ENCODE measurements around the gene KRTAP19-2. TPM values are rescaled to one million over a fixed set of nuclear protein-coding genes. Genes with fewer than 3 reads are reported as not detected.

Gene KRTAP19-2
- polyA plus RNA-seq, 1 donor (not counting 4 experiments of a cell fraction or from before 2014, with no cell fraction given) = not detected

DNA sequence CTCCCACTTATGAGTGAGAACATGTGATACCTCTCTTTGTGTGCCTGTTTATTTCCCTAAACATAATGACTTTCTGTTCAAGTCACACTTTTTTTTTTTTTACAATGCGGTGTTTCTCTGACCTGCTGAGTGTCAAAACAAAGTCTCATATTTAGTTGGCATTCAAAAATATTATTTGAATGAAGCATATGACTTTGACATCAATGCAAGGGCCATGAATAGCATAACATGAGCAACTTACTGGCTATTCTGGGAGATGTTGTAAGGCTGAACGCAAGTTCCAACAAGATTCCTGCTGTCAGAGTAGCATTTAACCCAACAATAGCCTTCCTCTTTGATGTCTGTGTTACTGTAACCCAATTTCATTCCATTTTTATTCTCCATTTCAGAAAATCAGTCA is 5.1 kb downstream of the KRTAP19-2 start:
- H4K20me1 ChIP-seq (ENCODE audit: control insufficient read depth, extremely low read depth, insufficient read depth, low read length) = no peaks in the 10 kb centered on the region
- H3K79me2 ChIP-seq (ENCODE audit: control insufficient read depth, insufficient read depth, low read length) = no peaks in the 10 kb centered on the region
- no peak for DNase-seq (ENCODE audit: low read depth, low spot score)
- H3K9ac ChIP-seq (ENCODE audit: control insufficient read depth, extremely low read depth, insufficient read depth, low read length) = no peak overlapping the region
- peaks cover 8% of the 10 kb centered on the region for H3K4me1 ChIP-seq (ENCODE audit: control insufficient read depth, extremely low read depth, insufficient read depth, low read length)
- no peak overlapping the region for H3K4me3 ChIP-seq (ENCODE audit: control insufficient read depth in 2 of 3, extremely low read depth in 1 of 3, insufficient read depth in 2 of 3, low read depth in 1 of 3, low read length in 3 of 3)
- H3K27ac ChIP-seq (ENCODE audit: control insufficient read depth, insufficient read depth, low read length) = no peak overlapping the region
- H3K36me3 ChIP-seq (ENCODE audit: control insufficient read depth in 2 of 2, extremely low read depth in 1 of 2, insufficient read depth in 2 of 2, low read length in 2 of 2) = no peaks in the 10 kb centered on the region
- dilution Hi-C loops (cut with MboI; ENCODE audit: extremely low pct_ligation_motif_present, low sequenced_read_pairs) = no loop called here
- H3K9me1 ChIP-seq (ENCODE audit: control insufficient read depth, extremely low read depth, insufficient read depth, low read length) = no peaks in the 10 kb centered on the region
- H2AFZ ChIP-seq (ENCODE audit: control insufficient read depth, low read length) = no peak overlapping the region
- TF ChIP-seq, protein P1, sequence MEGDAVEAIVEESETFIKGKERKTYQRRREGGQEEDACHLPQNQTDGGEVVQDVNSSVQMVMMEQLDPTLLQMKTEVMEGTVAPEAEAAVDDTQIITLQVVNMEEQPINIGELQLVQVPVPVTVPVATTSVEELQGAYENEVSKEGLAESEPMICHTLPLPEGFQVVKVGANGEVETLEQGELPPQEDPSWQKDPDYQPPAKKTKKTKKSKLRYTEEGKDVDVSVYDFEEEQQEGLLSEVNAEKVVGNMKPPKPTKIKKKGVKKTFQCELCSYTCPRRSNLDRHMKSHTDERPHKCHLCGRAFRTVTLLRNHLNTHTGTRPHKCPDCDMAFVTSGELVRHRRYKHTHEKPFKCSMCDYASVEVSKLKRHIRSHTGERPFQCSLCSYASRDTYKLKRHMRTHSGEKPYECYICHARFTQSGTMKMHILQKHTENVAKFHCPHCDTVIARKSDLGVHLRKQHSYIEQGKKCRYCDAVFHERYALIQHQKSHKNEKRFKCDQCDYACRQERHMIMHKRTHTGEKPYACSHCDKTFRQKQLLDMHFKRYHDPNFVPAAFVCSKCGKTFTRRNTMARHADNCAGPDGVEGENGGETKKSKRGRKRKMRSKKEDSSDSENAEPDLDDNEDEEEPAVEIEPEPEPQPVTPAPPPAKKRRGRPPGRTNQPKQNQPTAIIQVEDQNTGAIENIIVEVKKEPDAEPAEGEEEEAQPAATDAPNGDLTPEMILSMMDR (optimal IDR thresholded peaks at IDR 0.05 in 1 of 3, IDR thresholded peaks at IDR 0.05 in 1 of 3, conservative IDR thresholded peaks at IDR 0.05 in 1 of 3; ENCODE audit: extremely low read depth in 1 of 3, insufficient read depth in 2 of 3, low read length in 3 of 3) = no peak
- TF ChIP-seq EZH2 (IDR thresholded peaks at IDR 0.05; ENCODE audit: low read length) = no peak
- FAIRE-seq = no peak
- no peak overlapping the region for H3K4me2 ChIP-seq (ENCODE audit: control insufficient read depth, extremely low read depth, insufficient read depth, low read depth, low read length)
- peaks cover 2% of the 10 kb centered on the region for H3K9me3 ChIP-seq (ENCODE audit: control insufficient read depth, low read depth, low read length)
- no peaks in the 10 kb centered on the region for H3K27me3 ChIP-seq (ENCODE audit: control insufficient read depth, extremely low read depth, insufficient read depth, low read length)

DNA sequence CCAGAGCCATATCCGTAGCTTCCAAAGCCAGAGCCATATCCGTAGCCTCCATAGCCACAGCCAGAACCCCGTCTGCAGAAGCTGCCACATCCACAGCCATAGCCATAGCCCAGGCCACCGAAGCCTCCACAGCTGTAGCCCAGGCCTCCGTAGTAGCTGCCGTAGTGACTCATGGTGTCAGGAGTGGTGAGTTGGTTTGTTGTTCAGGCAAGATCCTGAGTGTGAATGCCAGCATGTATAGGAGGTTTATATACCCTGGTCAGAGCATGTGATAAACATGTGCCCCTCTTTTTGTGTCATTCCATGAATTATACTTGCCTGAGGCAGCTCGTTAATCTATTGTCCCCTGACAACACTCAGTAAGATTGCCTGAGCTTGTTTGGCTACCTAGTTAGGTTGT is 7.1 kb downstream of the KRTAP19-2 start, which contains the start of gene KRTAP19-1:
KRTAP19-1 (minus strand) TSS at position 223 of the 400 bp plus-strand sequence; CDS start at position 173, 50 bp downstream.
- Histone ChIP-seq H3K27me3 (ENCODE audit: control insufficient read depth, extremely low read depth, insufficient read depth, low read length) (no peaks in the 10 kb centered on the region), H3K9me1 (ENCODE audit: control insufficient read depth, extremely low read depth, insufficient read depth, low read length) (no peaks in the 10 kb centered on the region), H3K9me3 (ENCODE audit: control insufficient read depth, low read depth, low read length) (no peaks in the 10 kb centered on the region), H3K79me2 (ENCODE audit: control insufficient read depth, insufficient read depth, low read length) (no peaks in the 10 kb centered on the region), H3K9ac (ENCODE audit: control insufficient read depth, extremely low read depth, insufficient read depth, low read length) (no peak within 1 kb of the TSS), H3K4me1 (ENCODE audit: control insufficient read depth, extremely low read depth, insufficient read depth, low read length) (peaks cover 8% of the 10 kb centered on the region), H3K4me2 (ENCODE audit: control insufficient read depth, extremely low read depth, insufficient read depth, low read depth, low read length) (no peak within 1 kb of the TSS), H2AFZ (ENCODE audit: control insufficient read depth, low read length) (no peak within 1 kb of the TSS), H4K20me1 (ENCODE audit: control insufficient read depth, extremely low read depth, insufficient read depth, low read length) (no peaks in the 10 kb centered on the region), H3K4me3 (ENCODE audit: control insufficient read depth in 2 of 3, extremely low read depth in 1 of 3, insufficient read depth in 2 of 3, low read depth in 1 of 3, low read length in 3 of 3) (no peak within 1 kb of the TSS), H3K27ac (ENCODE audit: control insufficient read depth, insufficient read depth, low read length) (no peak within 1 kb of the TSS), H3K36me3 (ENCODE audit: control insufficient read depth in 2 of 2, extremely low read depth in 1 of 2, insufficient read depth in 2 of 2, low read length in 2 of 2) (no peaks in the 10 kb centered on the region)
- no peak for DNase-seq (ENCODE audit: low read depth, low spot score)
- dilution Hi-C loops (cut with MboI; ENCODE audit: extremely low pct_ligation_motif_present, low sequenced_read_pairs) = no loop called here
- FAIRE-seq = peak; percentile 5
- TF ChIP-seq, protein P1 (optimal IDR thresholded peaks at IDR 0.05 in 1 of 3, IDR thresholded peaks at IDR 0.05 in 1 of 3, conservative IDR thresholded peaks at IDR 0.05 in 1 of 3; ENCODE audit: extremely low read depth in 1 of 3, insufficient read depth in 2 of 3, low read length in 3 of 3) = no peak
- no peak for TF ChIP-seq EZH2 (IDR thresholded peaks at IDR 0.05; ENCODE audit: low read length)

All from keratinocyte (primary cell).